ENCODE measurements around the gene TTBK1.

TTBK1 gene

DNA sequence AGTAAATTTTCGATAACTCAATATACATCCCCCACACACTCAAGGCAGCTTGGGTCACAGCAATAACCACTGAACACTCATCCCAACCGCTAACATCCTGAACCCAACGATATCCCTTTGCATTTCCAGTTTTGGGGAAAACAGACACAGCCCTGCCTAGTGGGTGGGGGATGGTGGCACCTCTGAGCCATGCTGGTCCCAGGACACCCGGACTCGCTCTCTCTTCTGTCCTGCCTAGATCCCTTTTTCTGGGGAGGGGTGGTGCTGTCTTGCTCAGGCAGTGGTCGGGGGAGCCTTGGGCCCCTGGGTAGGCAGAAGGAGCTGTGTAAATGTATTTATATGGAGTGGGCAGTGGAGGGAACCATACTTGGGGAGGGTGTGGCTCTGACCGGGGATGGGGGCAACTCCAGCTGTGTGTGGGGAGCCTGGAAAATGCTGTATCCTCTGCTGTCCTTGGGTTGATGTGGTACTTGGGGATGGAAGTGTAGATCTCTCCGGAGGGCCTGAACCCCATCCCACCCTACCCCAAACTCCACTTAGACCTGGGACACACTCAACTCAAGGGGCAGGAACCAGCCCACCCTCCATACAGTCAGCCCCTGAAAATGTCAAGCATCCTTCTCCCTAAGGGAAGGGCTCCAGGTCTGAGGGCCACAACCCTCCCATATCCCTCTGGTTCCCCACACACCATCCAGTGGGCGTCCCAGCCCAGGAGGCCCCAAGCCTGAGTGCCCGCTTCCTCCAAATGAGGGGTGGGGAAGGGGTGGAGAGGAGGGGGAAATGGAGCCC lies 31.0 kb downstream of the TTBK1 start:
- no peak for DNase-seq

DNA sequence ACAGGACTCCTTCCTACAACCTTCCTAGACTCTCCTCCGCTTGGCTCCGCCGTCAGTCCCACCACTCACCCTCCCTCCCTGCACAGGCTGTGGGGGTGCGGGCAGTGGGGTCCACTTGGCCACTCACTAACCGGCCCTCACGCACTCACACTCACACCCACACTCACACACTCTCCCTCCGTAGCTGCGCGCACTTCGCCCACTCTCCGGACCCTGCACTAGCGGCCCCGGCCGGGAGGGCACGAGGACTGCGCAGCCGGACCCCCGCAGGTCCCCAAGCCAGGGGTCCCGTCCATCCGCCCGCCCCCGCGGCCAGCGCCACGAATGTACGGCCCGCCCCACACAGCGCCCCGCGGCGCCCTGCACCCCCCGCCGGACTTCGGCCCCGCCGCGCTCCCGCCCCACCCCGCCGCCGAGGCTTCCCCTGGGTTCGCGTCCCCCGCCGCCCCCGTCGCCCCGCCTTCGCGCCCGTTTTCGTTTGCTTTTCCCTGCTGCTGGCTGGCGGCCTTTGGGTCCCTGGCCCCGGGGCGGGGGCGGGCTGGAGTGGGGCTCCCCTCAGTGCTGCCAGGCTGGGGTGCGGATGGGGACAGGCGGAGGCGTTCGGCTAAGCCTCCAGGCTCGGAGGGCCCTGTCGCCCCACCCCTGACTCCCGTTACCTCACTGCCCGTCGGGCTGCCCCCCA lies 31.8 kb downstream of the TTBK1 start:
- DNase-seq, result no peak

DNA sequence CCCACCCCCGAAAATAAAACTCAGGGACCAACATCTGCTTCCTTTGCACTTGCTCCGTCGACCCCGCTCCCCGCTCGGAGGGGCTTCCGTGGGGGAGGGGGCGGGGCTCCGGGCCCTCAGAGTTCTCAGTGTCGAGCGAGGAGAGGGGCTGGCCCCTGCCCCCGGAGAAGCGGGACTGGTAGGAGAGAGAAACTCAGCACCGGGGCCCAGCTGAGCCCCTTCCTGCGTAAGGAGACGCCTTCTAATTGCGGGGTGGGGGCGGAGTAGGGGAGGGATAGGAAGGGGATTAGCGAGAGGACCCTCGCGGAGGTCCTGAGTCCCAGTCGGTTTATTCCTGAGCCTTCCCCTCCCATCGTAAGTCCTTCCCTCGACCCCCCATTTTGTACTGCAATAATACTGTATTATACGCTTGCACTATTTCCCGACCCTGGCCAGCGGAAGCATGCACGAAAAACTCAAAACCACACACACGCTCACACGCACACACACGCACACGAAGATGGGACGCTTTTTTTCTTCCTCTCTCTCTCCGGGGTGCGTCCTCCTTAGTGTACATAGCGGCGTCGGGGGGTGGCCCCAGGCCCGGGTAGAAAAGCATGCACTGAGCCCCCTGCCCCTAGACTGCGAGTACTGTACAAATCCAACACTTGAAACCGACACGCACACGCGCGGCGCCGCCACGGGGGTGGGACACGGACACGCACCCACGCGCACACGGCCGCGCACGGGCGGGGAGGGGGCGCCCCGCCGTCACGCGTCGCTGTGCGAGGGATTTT lies 32.7 kb downstream of the TTBK1 start:
- no peak for DNase-seq

DNA sequence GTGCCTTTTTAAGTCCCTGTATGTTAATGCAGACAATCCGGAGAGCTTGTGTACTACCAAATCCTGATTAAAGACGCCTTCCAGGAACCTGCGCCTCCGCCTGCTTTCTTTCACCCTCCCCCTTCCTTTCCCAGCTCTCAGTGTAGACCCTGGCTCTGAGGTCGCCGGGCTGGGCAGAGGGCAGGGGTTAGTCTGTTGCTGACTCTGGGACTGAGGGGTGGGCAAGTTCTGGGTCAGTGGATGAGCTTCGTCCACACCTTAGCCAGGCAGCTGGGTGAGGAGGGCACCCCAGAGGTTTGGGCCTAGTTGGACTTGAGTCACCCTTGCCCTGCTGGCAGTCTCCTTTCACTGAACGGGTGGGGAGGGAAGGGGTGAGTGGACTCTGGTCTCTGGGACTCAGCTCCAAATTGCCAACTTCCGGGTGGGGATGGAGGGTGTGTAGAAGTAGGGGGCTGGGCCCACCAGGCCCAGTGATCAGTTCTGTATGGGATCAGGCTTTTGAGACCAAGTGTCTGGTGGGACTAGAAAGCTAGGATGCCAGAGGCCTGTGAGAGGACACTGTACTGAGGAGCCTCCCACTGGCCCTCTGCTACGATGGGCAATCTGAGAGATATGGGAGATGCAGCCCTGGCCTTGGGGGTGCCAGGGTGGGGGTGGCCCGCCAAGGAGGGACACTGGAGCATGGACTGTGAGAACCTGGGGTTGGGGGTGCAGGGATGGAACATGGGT lies 33.5 kb downstream of the TTBK1 start:
- DNase-seq, result no peak

DNA sequence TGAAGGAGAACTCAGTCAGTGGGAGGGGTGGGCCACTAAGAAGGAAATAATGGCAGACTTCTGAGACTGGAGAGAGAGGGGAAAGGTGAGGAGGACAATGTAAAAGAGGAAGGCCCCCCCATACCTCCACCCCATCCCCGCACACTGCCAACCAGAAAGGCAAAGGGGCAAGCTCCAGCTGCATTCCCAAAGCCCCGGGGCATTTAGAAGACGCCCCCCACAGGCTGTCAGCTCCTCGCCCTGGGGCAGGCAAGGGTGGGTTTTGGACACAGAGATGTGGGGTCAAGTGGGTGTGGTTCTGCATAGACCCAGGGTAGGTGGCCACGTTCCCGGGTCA lies 34.0 kb downstream of the TTBK1 start:
- no peak for DNase-seq

DNA sequence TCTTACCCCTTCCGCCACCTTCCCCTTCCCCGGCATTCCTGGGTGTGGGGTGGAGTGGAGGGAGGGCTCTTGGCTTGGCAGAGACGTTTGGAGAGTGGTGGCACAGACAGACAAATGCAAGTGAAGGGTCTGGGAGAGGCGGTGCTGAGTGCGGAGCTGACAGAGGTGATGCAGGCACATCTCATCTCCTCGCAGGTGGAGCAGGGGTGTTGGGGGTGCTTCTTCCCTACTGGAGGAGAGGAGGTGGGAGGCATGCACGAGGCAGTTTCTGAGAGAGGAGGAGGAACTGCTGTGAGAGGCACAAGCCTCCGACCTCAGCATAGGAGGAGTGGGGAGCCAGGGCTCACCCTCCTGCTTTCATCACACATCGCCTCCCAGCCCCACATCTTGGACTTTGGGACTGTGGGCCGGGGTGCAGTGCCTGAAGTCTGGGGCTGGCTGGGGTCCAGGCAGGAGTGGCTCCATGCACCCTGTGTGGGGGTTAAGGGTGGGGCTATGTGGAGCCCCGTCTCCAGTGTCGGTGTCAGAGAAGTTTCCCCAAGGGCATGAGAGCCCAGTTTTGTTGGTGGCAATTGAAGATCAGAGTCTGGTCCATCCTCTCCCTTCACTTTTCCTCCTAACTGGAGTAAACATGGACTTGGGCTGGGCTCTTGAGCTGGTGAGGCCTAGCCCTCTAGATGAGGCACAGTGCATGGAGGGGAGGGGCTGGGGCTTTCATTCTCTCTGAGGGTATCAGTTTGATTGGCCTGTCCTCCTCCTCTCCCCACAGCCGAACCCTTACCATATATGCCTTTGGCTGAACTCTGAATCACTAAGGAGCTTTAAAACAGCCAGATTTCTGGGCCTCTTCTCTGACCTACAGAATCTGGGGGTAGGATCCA lies 34.6 kb downstream of the TTBK1 start:
- DNase-seq, result peak; percentile 57

DNA sequence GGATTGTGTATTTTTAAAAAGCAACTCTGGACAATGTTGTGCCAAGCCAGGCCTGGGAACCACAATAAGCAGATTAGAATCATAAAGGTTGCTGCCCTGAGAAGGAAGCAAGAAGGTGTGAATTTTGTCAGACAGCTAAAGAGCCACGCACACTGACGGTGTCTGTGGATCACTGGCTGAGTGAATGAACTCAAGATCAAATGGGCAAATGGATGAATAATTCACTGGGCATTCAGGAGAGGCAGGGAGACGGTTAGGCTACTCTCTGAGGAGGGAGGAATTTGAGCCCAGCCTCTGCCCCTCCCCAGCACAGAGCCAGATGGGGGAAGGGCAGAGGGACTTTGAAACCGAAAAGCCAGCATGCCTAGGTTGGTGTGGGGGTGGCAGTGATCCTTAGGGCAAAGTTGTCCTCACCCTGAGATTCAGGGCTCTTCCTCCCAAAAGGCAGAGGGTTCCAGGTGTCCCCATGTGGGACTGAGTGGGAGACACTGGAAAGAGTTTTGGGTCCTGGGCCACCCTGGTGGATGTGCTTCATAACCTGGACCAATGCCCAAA lies 35.3 kb downstream of the TTBK1 start:
- DNase-seq, result peak; percentile 75

DNA sequence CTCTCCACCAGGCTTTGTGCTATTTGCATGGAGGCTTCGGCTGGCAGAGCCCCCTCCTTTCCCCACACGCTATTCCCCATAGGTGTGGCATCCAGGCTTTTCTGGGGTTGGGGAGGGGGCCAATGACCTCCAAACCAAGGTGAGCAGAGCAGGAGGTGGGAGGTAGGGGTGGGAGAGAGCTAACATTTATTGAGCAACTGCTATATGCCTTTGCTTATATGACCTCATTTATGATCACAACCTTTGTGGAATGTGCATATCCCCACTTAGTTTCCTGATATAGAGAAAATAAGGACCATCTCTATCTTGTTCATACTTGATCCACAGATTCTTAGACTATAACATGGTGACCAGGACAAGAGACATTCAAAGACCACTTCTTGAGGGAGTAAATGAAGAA lies 37.0 kb downstream of the TTBK1 start:
- no peak for DNase-seq

DNA sequence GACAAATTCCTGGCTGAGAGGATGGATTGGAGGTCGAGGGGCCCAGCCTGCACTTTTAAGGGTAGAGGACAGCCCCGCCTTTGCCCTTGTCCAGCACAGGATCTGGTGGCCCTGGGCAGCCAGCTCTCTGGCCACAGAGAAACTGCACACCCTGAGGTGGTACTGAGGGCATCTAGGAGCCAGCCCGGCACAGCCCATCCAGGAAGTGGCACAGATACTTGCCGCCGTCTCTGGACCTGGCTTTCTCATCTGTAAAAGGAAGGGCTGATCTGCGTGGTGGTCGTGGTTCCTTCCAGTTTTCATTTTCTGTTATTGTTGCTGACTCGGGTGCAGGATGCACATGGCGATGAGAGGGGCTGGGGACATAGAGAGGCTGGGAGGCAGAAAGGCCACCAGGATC lies 38.8 kb downstream of the TTBK1 start:
- no peak for DNase-seq

DNA sequence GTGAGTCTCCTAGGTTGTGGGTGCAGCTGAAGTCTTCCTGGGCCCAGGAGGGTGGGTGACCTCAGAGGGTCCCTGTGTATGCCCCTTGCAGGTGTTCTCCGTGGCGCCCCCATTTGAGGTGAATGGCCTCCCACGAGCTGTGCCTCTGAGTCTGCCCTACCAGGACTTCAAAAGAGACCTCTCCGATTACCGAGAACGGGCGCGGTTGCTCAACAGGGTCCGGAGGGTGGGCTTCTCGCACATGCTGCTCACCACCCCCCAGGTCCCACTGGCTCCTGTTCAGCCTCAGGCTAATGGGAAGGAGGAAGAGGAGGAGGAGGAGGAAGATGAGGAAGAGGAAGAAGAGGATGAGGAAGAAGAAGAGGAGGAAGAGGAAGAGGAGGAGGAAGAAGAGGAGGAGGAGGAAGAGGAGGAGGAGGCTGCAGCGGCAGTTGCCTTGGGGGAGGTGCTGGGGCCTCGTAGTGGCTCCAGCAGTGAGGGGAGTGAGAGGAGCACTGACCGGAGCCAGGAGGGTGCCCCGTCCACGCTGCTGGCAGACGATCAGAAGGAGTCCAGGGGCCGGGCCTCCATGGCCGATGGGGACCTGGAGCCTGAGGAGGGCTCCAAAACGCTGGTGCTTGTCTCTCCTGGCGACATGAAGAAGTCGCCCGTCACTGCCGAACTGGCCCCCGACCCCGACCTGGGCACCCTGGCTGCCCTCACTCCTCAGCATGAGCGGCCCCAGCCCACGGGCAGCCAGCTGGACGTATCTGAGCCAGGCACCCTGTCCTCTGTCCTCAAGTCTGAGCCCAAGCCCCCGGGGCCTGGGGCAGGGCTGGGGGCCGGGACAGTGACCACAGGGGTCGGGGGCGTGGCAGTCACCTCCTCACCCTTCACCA lies 39.6 kb downstream of the TTBK1 start:
- DNase-seq, result no peak

DNA sequence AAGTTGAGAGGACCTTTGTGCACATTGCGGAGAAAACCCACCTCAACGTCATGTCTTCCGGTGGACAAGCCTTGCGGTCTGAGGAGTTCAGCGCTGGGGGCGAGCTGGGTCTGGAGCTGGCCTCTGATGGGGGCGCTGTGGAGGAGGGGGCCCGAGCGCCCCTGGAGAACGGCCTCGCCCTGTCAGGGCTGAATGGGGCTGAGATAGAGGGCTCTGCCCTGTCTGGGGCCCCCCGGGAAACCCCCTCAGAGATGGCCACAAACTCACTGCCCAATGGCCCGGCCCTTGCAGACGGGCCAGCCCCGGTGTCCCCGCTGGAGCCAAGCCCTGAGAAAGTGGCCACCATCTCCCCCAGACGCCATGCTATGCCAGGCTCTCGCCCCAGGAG lies 40.2 kb downstream of the TTBK1 start:
- no peak for DNase-seq

DNA sequence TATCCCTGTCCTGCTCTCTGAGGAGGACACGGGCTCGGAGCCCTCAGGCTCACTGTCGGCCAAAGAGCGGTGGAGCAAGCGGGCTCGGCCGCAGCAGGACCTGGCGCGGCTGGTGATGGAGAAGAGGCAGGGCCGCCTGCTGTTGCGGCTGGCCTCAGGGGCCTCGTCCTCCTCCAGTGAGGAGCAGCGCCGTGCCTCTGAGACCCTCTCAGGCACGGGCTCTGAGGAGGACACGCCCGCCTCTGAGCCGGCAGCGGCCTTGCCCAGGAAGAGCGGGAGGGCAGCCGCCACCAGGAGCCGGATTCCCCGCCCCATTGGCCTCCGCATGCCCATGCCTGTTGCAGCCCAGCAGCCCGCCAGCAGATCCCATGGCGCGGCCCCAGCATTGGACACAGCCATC lies 40.6 kb downstream of the TTBK1 start:
- no peak for DNase-seq

DNA sequence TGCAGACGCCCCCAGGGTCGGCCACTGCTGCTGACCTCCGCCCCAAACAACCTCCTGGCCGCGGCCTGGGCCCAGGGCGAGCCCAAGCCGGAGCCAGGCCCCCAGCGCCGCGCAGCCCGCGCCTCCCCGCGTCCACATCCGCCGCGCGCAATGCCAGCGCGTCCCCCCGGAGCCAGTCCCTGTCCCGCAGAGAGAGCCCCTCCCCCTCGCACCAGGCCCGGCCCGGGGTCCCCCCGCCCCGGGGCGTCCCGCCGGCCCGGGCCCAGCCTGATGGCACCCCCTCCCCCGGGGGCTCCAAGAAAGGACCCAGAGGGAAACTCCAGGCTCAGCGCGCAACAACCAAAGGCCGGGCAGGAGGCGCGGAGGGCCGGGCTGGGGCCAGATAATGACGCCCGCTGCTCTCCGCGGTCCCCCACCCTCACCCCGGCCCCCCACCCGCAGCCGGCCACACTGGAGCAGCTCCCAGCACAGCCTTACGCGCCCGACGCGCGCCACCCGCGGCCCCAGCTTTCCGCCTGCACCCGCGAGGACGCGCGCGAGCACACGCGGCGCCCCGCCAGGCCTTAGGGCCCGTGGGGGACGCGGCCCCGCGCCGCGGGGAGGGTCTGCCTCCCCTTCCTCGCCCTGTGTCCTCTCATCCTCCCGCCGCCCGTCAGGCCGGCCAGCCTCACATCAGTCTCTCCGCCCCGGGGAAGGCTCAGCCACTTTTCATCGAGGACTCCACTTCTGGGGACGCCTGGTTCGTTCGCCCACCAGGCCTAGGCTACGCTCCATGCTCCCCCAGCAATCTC lies 41.9 kb downstream of the TTBK1 start:
- no peak for DNase-seq

DNA sequence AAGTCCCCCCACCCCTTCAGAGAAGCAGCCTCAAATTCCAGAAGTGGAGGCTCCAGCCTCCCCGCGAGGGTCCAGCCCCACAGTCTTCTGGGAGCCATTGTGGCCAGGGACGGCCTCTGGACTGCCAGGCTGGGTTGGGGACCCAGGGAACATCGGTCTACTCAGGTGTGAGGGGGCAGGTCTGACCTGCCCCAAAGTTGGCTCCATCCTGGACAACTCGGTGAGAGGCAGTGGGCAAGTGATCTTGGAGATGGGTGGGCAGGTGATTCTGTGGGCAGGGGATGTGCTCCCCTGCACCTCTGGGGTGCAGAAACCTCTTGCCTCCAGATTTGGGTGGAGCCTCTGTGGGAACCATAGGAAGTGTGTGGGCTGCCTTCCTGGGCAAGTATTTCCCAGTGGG lies 42.6 kb downstream of the TTBK1 start:
- no peak for DNase-seq

DNA sequence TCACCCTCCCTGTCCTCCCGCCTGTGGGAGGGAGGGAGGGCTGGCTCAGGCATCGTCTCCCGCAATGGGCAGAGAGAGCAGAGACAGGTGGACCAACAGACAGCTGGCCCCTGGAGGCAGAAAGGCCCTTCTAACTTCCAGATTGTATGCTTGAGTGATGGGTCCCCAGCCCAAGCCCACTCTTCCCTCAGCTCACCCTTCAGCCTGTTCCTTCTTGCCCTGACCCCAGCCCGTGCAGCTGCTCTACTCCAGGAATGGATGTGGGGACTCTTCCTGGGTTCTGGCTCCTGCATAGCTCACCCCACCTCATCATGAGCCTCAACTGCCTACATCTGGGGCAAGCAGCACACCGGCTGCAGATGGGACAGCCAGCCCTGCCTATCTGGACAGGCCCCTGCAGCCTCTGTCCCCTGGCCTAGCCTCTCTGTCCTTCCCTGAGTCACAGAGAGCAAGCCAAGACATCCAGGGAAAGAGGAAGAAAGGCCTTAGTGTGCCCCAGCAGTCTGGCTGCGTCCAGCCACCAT lies 43.2 kb downstream of the TTBK1 start:
- DNase-seq, result no peak

DNA sequence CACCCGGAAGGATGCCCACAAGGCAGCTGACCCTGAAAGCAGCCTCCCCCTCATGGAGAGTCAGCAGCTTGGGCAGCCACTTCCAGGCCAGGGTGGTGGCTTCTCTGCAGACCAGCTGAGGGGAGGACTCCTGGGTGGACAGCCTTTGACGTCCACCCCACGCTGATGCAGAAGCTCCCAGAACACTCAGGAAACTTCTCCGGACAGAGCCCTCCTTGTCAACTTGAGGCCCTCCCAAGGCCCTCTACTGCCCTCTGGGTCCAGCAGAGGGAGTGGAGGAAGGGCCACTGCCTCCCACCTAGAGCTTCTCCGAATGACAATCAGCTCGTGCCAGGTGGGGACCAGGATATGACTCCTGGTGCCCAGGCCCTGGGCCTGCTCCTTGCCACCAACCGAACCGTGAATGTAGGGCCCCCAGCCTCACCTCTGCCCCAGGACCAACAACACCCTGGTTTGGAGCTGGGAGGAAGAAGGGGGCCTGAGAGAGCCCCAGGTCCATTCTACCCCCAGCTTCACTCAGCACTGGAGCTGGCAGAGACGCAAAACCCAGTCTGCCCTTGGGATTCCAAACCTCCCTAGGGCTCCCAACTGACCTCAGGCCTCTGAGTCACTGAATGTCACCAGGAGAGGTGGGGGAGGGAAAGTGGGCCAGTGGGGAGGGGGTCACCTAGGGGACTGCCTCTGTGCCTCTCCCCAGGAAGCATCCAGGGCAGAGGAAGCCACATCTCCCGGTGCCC lies 43.9 kb downstream of the TTBK1 start:
- no peak for DNase-seq

DNA sequence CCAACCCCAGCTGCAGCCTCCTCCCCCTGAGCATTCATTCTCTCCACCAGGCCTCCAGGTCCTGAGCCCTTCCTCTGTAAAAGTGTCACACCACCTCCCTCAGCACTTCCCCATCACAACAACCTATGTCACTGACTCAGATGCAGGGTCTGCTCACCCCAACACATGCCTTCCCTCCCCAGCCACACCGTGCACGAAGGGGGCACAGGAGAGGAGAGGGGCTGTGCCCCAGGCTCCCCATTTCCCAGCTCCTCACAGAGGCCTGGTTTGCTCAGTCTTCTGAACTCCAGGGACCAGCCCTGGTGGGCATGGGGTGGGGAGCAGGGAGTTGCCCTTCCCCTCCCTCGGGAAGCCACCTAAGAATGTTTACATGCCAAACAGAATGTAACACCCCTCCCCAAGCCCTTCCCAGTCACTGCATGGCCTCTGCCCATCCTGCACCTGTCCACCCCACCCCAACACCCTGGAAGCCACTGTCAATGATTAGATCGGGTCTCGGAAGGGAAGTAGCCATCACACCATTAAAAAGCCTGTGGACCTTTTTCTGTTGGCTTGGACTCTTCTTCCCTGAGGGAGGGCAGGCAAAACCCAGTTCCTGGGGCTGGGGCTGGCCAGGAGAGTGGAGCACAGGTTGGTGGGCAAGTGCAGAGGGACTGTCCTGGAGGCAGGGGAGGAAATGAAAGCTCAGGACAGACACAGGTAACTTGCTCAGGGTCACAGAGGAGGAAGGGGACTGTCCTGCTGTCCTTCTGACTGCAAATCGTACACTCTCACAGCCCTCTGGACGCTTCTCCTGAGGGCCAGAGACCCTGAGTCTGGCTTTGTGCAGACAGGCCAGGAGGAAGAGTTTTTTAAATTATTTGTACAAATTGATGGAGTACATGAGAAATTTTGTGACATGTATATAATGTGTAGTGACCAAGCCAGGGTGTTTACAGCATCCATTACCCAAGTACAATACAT lies 44.7 kb downstream of the TTBK1 start:
- DNase-seq, result no peak
